ENCODE data around the gene NFU1.

DNA sequence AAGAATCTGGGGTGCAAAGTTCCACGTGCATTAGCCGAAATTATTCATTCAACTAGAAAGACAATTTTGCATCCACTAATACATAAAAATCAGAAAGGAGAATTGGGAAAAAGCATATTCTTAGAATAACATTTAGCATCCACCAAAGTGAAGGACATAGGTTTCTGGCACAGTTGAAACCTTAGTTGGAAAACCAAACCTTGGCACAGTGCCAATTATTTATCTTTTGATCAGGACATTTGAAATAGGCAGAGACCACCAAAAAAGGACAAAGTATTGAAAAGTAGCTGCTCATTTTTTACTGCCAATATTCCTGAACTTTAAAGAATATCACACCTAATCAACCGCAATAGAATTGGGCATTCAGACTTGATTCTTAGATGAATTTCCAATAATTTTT is 25.5 kb upstream of the NFU1 start:
- TF ChIP-seq, protein P1, sequence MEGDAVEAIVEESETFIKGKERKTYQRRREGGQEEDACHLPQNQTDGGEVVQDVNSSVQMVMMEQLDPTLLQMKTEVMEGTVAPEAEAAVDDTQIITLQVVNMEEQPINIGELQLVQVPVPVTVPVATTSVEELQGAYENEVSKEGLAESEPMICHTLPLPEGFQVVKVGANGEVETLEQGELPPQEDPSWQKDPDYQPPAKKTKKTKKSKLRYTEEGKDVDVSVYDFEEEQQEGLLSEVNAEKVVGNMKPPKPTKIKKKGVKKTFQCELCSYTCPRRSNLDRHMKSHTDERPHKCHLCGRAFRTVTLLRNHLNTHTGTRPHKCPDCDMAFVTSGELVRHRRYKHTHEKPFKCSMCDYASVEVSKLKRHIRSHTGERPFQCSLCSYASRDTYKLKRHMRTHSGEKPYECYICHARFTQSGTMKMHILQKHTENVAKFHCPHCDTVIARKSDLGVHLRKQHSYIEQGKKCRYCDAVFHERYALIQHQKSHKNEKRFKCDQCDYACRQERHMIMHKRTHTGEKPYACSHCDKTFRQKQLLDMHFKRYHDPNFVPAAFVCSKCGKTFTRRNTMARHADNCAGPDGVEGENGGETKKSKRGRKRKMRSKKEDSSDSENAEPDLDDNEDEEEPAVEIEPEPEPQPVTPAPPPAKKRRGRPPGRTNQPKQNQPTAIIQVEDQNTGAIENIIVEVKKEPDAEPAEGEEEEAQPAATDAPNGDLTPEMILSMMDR (conservative IDR thresholded peaks at IDR 0.05 in 1 of 2, IDR thresholded peaks at IDR 0.05 in 1 of 2; ENCODE audit: extremely low read depth in 1 of 2, insufficient read depth in 1 of 2, low read depth in 1 of 2, low read length in 2 of 2) = no peak
- no peak for TF ChIP-seq EZH2 (IDR thresholded peaks at IDR 0.05; ENCODE audit: borderline replicate concordance, low read length)
